GM19240 (cell line): ENCODE measurements around the gene CRTC1.
"Not testable (repeated sequence)": the region's sequence is repeated elsewhere in the genome, so short reads cannot be mapped to it uniquely, and the experiment has no call there.

Source experiments
- DNase-seq: peaks from one replicate; pipeline ENCODE4 v3.0.0; 2011; ENCODE audit warnings: low spot score; ENCODE audit not compliant: insufficient read length

CRTC1 gene

DNA sequence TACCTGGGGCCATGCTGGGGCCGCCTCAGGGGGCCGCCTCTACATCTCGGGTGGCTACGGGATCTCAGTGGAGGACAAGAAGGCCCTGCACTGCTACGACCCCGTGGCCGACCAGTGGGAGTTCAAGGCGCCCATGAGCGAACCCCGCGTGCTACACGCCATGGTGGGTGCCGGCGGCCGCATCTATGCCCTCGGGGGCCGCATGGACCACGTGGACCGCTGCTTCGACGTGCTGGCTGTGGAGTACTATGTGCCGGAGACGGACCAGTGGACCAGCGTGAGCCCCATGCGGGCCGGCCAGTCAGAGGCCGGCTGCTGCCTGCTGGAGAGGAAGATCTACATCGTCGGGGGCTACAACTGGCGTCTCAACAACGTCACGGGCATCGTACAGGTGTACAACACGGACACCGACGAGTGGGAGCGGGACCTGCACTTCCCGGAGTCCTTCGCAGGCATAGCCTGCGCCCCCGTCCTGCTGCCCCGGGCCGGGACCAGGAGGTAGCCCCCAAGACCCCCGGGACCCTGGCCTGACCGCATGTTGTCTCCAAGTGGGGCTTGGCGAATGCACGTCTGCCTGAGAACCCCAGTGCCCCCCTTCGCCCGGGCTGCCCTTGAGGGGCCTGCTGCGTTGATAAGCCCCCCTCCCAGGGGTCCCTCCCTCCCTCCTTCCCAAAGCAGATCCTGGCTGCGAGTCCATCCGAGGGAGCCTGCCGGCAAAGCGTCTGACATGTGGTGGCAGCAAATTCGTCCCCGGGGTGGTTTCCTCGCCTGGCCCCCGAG is 14.5 kb upstream of the CRTC1 start:
- DNase-seq = no peak

DNA sequence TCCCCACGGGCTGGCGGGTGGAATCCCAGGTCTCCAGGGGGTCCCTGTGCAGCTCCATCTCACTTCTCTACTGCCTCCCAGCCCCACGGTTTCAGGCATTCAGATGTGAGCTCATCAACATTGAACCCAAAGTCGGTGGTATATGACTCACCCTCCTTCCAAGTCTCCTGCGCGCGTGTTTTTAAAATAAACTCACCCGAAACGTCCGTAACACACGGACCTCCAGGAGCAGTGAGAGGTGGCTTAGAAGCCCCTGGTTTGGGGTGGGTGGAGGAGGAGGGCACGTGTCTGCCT is 14.0 kb upstream of the CRTC1 start:
- DNase-seq = no peak

DNA sequence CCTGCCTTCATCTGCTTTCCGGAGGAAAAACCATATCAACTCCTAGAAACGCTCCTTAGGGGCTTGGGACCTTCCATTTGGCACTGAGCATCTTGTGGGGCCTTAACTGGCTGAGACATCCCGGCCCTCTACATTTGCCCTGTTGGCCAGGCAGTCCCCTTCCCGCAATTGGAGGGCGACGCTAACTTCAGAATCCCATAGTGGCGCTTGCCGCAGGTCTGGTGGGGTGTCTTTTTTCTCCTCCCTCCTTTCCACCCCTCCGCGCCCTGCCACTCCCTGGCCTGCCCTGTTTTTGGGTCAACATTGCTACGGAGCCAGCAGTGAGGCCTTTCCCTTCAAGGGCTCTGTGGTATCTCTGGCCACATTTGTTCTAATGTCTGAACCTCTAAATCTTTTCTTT is 13.6 kb upstream of the CRTC1 start:
- DNase-seq = no peak

DNA sequence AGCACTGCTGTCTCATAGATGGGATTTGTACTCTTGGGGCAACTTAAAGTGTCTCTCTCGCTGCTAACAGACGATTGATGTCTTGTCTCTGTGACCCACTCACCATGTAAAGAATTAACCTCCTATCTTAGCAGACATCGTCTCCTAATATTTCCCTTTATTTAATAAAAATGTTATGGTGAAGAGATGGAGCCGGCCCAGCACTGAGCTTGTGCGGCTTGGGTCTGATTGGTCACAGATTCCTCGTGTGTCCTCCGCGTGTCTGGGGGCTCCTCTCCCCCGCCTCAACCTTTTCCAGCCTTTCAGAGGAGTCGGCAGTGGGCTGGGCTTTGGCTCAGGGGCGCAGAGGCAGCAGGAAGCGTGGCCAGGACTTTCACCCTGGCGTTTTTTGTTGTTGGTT is 13.2 kb upstream of the CRTC1 start:
- DNase-seq = no peak

DNA sequence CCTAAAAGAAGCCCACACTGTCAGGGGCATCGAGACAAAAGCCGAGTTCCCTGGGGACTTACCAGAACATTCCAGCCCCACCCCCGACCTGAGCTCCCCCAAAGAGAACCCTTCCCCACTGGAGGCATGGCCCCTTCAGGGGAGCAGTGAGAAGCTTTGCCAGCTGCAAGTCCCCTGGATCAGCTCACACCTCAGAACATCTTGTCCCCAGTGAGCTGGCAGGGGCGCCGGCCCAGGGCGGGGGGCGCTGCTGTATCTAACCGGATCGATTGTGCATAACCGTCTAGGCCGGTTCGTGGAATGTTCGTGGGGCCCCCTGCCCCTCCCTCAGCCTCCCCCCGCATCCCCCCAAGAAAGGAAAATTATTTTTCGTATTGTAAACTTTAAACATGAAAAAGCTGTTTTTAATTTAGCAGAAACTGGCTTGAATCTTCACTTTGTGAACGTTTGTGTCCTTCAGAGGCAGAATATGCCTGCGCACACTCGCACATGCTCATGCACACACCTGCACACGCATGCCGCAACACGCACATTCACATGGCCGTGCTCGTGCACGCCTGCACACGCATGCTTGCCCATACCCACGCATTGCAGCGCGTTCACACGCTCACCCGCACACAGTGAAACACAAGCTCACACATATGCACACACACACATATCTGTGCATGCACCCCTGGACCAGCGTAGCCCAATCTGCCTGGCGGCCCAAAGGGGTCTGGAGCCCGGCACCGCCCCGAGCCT is 12.0 kb upstream of the CRTC1 start:
- no peak for DNase-seq

DNA sequence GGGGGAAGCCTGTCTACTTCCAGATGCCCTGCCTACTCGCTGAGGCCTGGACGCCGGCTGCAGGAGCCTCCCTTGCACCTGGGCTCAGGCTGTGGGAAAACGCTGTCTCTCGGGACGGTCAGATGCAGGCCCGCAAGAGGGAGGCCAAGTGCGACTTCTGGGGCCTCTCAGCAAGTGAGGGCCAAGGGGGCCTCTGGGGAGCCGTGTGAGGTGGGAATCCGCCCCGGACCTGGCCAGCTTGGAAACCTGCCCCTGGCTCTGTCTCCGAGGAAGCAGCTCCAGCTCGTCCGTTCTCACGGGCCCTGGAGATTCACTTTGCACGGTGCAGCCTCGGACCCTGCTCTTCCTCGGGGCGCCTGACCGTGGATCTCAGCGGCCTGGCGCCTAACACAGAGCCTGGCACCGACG is 11.4 kb upstream of the CRTC1 start:
- DNase-seq = no peak

DNA sequence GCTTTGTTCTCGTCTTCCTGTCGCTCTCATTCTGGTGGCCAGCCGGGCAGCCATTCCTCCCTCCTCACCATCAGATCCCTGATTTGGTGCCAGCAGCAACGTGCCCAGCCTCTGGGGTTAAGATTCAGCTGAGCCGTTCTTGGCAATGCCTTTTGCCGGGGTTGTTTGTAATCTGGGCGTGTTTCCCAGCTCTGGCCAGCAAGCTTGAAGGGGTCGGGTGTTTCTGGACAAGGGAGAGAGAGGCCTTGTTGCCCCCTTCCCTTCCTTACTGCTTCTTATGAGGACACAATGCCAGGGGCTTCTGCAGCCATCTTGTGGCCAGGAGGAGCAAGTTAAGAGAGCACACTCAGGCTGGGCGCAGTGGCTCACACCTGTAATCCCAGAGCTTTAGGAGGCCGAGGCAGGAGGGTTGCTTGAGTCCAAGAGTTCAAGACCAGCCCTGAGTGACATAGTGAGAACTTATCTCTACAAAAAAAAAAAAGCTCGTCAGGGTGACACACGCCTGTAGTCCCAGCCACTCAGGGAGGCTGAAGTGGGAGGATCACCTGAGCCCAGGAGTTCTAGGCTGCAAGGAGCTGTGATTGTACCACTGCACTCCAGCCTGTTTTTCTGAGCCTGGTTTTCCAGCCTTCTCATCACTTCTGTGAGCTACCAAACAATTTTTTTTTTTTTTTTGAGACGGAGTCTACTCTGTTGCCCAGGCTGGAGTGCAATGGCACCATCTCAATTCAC is 10.7 kb upstream of the CRTC1 start:
- DNase-seq = no peak

DNA sequence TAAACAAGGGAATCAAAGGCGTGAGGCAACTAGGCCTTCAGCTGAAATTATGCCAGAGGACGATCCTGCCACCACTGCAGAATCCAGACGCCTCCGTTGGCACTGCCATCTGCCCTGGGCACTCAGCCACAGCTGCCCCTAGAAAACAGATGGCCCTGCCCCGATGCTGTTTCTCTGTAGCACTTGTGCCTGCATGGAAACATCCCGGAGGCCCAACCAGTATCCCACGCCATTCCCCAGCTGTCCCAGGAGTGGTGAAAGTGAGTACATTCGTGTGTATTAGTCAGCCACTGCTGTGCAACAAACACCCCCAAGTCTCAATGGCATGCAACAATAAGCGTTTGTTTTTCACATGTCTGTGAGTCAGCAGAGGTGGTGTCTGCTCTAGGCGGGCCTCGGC is 8.9 kb upstream of the CRTC1 start:
- DNase-seq = no peak

DNA sequence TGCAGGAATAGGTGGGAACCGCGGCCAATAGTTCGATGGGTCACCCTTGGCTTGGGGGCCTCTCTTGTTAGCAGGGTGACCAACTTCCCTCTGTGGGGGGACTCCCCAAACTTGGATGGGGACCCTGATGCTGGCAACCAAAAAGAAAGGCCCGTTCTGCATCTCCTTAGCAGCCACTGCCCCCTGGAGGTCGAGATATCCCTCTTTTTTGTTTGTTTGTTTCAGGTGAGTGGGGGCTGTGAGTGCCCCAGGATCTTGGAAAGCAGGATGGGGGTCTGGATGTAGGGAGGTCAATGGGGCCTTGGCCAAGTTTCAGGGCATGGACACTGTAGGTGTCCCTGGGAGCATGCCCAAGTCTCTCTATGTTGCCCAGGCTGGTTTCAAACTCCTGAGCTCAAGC is 7.7 kb upstream of the CRTC1 start:
- no peak for DNase-seq

DNA sequence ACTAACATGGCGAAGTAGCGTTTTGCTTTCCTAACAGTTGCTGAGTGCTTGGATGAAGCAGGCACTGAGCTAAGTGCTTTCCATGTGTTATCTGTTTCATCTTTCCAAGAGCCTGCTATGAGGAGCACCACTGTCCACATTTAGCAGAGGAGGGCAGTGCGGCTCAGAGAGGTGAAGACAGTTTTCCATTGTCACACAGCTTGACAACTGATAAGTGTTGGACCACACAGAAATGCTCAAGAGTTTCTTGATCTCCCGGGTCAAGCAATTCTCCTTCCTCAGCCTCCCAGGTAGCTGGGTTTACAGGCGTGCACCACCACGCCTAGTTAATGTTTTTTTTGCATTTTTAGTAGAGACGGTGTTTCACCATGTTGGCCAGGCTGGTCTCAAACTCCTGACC is 6.8 kb upstream of the CRTC1 start:
- DNase-seq = no peak

DNA sequence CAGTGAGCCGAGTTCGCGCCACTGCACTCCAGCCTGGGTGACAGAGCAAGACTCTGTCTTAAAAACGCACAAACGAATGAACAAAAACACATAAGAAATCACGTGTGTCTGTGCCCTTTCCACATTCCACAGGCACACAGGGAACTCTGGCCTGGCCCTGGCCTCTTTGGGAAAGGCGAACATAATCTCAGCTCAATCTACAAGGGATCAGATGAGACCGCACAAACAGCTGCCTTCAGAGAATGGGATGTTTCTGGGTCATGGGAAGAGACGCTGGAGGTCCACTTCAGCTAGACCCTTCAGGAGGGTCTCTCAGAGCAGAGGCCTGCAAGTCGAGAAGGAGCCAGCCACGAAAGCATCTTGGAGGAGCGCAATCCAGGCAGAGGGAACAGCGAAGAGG is 6.3 kb upstream of the CRTC1 start:
- no peak for DNase-seq

DNA sequence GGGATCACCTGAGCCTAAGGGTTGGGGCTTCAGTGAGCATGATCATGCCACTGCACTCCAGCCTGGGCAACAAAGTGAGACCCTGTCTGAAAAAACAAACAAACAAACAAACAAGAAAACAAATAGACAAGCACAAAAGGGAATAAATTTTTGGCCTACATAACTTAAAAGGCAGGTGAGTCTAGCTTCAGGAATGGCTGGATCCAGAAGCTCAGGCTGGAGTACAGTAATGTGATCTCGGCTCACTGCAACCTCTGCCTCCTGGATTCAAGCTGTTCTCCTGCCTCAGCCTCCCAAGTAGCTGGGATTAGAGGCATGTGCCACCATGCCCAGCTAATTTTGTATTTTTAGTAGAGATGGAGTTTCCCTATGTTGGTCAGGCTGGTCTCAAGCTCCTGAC is 3.3 kb upstream of the CRTC1 start:
- DNase-seq = not testable (repeated sequence)

DNA sequence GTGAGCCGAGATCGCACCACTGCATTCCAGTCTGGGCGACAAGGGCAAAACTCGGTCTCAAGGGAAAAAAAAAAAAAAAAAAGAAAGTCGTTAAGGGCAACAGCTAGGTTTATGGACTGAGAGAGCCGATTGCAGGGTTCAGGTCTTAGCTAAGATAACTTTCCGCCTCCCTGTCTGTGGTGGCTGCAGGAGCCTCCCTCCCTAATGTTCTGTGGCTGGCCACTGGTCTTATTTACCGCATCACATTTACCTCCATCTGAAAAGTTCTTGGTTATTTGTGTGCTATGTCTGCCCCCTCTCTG is 722 bp upstream of the CRTC1 start:
- DNase-seq = no peak

DNA sequence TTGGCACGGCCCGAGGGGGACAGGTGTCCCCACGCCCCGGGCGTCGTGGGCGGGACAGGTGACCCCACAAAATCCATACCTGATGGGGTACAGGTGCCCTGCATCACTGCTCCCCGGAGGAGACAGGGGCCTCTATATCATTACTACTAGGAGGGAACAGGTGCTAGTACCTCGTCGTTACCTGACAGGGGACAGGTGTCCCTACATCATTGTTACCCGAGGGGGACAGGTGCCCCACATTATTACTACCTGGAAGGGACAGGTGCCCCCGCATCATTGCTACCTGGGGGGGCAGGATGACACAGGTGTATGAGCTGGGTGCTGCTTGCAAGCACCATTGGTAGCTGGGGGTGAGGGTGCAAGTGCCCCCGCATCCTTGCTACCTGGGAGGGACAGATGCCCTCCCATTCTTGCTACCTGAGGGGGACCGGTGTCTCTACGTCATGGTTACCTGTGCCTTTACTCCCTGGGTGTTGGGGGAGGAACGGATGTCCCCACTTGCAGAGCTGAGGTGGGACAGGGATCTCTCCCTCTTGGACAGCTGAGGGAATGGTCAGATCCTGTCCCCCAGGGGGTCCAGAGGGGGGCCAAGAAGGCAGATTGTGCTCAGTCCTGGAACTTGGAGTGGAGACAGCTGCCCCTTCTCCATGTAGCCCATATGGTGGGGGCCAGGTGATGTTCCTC is 620 bp downstream of the CRTC1 start:
- DNase-seq = no peak

DNA sequence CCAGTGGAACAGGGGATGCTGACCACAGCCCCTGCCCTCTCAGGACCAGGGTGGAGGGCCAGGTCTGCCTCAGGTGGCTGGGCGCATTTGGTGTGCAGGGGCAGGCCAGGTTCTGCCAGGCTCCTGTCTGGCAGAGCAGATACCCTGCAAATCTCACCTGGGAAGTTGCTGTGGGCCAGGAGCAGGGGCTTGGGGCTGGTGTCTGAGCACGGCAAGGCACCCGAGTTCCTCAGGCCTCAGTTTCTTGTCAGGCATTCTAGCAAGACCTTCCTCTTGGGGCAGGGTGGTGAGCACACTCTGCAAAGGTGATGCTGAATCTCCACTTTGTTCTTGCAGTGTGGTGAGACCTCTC is 1.1 kb downstream of the CRTC1 start:
- DNase-seq = no peak

DNA sequence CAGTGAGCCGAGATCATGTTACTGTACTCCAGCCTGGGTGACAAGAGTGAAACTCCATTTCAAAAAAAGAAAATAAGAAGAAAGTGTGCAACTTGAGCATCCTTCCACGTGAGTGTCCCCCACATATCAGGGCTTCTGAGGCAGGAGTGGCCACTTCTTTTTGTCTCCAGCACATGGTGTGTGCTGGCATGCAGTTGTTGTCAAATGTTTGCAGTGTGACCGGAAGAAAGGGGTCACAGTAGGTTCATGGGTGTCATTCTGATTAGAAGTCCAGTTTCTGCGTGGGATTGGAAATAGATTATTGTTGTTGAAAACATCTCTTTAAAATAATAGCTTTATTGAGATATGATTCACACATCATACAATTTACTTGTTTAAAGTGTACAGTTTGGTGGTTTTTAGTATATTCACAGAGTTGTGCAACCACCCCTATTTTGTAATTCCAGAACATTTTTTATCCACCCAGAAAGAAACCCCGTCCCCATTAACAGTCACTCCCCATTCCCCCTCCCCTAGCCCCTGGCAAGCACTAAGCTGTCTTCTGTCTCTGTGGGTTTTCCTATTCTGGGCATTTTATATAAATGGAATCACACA is 2.2 kb downstream of the CRTC1 start:
- no peak for DNase-seq

DNA sequence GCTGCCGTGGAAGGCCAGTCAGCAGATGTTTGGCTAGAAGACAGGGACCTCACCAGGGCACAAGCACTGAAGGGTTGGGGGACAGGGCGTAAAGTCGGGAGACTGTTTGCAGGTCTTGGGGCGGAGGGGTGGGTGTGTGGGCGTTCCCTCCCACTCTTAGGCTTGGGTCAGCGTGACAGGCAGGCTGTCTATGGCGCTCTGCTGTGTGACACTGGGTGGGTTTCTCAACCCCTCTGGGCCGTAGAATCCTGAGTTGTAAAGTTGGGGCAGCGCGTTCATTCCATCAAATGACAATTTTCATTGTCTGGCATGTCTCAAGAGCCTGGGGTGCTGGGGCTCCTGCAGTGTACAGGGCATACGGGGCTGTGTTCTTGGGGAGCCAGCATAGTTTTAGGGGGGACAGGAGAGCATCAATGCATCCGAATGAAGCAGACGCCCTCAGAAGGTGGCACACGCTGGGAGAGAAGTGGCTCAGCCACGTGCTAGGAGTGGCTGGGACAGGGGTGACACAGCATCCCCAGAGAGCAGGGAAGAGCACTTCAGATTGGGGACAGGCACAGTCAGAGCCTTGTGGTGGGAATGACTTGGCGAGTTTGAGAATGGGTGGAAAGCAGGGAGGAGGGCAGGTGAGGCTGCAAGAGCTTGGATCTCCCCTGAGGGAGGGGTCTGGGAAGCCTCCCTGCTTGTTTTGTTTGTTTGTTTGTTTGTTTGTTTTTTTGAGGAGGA is 4.4 kb downstream of the CRTC1 start:
- no peak for DNase-seq

DNA sequence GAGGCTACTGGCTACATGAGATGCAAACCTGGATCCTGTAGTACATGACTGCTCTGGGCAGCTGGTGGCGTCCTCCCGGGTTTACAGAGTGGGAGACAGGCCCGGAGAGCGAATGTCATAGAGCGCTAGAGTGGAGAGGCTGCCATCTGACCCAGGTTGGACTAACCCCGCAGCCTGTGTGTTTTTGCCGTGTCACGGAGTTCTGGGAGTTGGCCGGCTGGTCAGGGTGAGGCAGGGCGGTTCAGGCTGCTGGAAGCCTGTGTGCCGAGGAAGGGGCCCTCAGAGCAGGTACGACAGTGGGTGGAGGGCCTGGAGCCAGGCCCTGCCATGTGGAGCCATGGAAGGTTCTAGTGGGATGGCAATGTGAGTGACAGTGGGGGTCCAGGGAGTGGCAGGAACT is 12.5 kb downstream of the CRTC1 start:
- DNase-seq = no peak

DNA sequence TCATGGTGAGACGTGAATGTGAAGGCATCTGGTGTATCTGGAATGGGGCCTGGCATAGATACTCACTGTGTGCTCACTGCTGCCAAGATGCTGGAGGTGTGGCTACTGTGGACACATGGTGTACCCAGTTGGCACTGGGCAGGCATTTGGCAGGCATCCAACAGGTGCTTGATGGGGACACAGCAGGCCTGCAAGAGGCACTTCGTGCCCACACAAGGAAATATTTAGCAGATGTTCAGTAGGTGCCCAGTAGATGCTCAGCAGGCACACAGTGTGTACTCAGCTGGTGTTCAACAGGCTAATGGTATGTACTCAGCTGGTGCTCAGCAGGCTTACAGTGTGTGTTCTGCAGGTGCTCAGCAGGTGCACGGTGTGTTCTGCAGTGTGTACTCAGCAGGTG is 14.2 kb downstream of the CRTC1 start:
- DNase-seq = no peak

DNA sequence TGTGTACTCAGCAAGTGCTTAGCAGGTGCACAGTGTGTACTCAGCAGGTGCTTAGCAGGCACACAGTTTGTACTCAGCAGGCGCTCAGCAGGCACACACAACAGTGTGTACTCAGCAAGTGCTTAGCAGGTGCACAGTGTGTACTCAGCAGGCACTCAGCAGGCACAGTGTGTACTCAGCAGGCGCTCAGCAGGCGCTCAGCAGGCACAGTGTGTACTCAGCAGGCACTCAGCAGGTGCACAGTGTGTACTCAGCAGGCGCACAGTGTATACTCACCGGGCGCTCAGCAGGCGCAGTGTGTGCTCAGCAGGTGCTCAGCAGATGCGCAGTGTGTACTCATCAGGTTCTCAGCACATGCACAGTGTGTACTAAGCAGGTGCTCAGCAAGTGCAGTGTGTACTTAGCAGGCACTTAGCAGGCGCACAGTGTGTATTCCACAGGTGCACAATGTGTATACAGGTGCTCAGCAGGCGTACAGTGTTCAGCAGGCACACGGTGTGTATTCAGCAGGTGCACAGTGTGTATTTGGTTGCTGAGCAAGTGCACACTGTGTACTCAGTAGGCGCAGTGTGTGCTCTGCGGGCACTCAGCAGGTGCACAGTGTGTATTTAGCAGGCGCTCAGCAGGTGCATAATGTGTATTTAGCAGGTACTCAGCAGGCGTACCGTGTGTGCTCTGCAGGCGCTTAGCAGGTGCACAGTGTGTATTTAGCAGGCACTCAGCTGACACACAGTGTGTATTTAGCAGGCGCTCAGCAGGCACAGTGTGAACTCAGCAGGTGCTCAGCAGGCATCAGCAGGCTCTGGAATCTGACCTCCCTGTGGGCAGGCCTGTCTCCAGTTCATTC is 15.1 kb downstream of the CRTC1 start:
- DNase-seq = no peak
